AG04450 (cell line): ENCODE results near the gene ITGAL. TPM values are rescaled to one million over a fixed set of nuclear protein-coding genes. Genes with fewer than 3 reads are reported as not detected.

ENCODE experiments used
- CTCF ChIA-PET: fragments of 300-600, 350-600 bp; formaldehyde crosslinking; extraction: SDS; loops from one replicate; lab custom pipeline; 2022; ENCODE audit warnings: antibody characterized with exemption, inconsistent platforms; lab: Charles Lee
- POLR2A ChIA-PET: fragments of 350-600 bp; formaldehyde crosslinking; extraction: SDS; loops from one replicate; lab custom pipeline; 2021; ENCODE audit warnings: antibody characterized with exemption, inconsistent platforms; lab: Yijun Ruan, JAX
- DNase-seq: peaks from one replicate; pipeline ENCODE4 v3.0.0-alpha.2; 2011; ENCODE audit warnings: low read depth, low spot score
- H3K27ac ChIP-seq: one replicate; pipeline ENCODE4 v1.5.1; 2012; ENCODE audit warnings: low read depth, low read length, control low read depth
- H3K27me3 ChIP-seq: one replicate; pipeline ENCODE4 v1.6.0; 2012; ENCODE audit warnings: low read length; ENCODE audit not compliant: control insufficient read depth, insufficient read depth
- H3K4me3 ChIP-seq: 2 replicates; pipeline ENCODE4 v1.5.1; 2011; ENCODE audit warnings: mild to moderate bottlenecking, low read depth, low read length, control low read depth
- H3K9me3 ChIP-seq: 2 replicates; pipeline ENCODE4 v1.5.1; 2012; ENCODE audit warnings: low read length; ENCODE audit not compliant: control insufficient read depth, insufficient read depth
- polyA plus RNA-seq: library from polyadenylated mRNA; depleted of rRNA; stranded (reverse); fragments of >200 nt; gene quantifications from 2 replicates; pipeline ENCODE4 v1.2.3, GENCODE V29; 2011
- TF ChIP-seq, protein P1 (sequence below): IDR thresholded peaks from 2 replicates; pipeline ENCODE4 v1.5.1; 2011; ENCODE audit warnings: low read depth, low read length, control low read depth, inconsistent platforms

Gene ITGAL
- polyA plus RNA-seq, 1 experiment = not detected

DNA sequence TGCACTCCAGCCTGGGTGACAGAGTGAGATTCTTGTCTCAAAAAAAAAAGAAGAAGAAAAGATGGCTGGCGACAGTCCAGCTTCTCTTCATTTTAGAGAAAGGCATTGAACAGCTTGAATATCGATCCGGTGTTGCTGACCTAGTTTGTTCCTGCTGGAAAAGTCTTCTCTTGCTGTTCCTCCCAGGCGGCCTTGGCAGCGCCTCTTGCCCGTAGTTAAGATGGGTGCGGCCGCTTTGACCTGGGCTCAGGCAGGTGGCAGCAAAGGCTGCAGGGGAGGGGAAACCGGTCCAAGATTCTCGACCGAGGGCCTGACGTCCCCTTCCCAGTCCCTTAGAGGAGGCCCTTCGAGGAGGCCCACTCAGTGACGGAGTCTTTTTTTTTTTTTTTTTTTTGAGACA, 89.5 kb downstream of the ITGAL start:
- POLR2A ChIA-PET = no interaction called here
- CTCF ChIA-PET = no interaction called here
- DNase-seq = no peak
- H3K4me3 ChIP-seq = no peak overlapping the region
- H3K27me3 ChIP-seq = peaks cover 4% of the 10 kb centered on the region
- peaks cover 10% of the 10 kb centered on the region; the same call in 1 of the 2 replicates for H3K9me3 ChIP-seq
- H3K27ac ChIP-seq = no peak overlapping the region
- TF ChIP-seq, protein P1, sequence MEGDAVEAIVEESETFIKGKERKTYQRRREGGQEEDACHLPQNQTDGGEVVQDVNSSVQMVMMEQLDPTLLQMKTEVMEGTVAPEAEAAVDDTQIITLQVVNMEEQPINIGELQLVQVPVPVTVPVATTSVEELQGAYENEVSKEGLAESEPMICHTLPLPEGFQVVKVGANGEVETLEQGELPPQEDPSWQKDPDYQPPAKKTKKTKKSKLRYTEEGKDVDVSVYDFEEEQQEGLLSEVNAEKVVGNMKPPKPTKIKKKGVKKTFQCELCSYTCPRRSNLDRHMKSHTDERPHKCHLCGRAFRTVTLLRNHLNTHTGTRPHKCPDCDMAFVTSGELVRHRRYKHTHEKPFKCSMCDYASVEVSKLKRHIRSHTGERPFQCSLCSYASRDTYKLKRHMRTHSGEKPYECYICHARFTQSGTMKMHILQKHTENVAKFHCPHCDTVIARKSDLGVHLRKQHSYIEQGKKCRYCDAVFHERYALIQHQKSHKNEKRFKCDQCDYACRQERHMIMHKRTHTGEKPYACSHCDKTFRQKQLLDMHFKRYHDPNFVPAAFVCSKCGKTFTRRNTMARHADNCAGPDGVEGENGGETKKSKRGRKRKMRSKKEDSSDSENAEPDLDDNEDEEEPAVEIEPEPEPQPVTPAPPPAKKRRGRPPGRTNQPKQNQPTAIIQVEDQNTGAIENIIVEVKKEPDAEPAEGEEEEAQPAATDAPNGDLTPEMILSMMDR = no peak

DNA sequence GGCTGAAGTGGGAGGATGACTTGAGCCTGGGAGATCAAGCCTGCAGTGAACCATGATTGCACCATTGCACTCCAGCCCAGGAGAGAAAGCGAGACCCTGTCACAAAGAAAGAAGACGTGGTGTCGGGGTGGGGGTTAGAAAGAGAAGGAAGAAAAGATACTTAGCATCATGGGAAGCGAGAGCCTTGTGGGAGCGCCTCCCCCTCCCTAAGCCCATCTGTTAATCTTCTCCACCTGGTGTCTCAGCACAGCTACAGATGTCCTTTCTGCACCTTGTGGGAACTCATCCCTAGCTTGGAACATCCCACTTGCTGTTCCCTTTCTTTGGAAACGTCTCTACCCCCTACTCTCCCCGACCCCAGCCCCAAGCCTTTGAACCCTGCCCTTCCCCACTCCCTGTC, 93.0 kb downstream of the ITGAL start:
- Histone ChIP-seq H3K9me3 (peaks cover 6% of the 10 kb centered on the region; the same call in 1 of the 2 replicates), H3K4me3 (no peak overlapping the region), H3K27ac (no peak overlapping the region), H3K27me3 (peaks cover 4% of the 10 kb centered on the region)
- no peak for DNase-seq
- CTCF ChIA-PET = interaction anchor here (0.7 kb wide), 1 partner anchor 33 kb away, joined by 3 read pairs; no protein-coding TSS in a partner anchor
- TF ChIP-seq, protein P1 = no peak
- POLR2A ChIA-PET = interaction anchor here (0.6 kb wide), 2 partner anchors 31 to 224 kb away, joined by 3 to 4 read pairs; no protein-coding TSS in a partner anchor

GRCh38 chr16:30565984-30566383, 93.4 kb downstream of the ITGAL start:
- TF ChIP-seq, protein P1 = no peak
- CTCF ChIA-PET = interaction anchor here (0.7 to 1.0 kb wide), 2 partner anchors 32 to 136 kb away, joined by 3 to 4 read pairs; partner anchors contain the start of gene DCTPP1

DNA sequence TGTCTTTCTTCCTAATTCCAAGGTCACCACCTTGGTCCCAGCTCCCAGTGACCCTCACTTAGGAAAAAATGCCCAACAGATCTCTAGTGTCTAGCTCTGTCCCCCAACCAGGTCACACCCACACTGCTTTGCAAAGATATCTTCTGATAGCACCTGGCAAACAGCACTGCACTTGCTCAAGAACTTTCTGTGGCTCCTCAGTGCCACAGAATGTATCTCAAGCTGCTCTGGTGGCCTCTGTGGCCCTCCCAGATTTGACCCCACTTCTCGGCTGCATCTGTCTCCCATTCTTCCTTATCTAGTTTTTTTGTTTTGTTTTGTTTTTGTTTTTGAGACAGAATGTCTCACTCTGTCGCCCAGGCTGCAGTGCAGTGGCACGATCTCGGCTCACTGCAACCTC, 94.0 kb downstream of the ITGAL start:
- TF ChIP-seq, protein P1 = no peak
- peaks cover 4% of the 10 kb centered on the region for H3K27me3 ChIP-seq
- no peak overlapping the region for H3K4me3 ChIP-seq
- no peak for DNase-seq
- CTCF ChIA-PET = interaction anchor here (1.0 kb wide), 1 partner anchor 137 kb away, joined by 4 read pairs; the partner anchor contains the start of gene DCTPP1
- H3K9me3 ChIP-seq = peaks cover 1% of the 10 kb centered on the region; the same call in 1 of the 2 replicates
- POLR2A ChIA-PET = interaction anchor here (1.0 kb wide), 1 partner anchor 159 kb away, joined by 3 read pairs; the partner anchor contains the start of gene ZNF771
- H3K27ac ChIP-seq = no peak overlapping the region

More at GRCh38 chr16:30565984-30566383, 93.4 kb downstream of the ITGAL start:
- Histone ChIP-seq H3K4me3 (no peak overlapping the region), H3K9me3 (peaks cover 6% of the 10 kb centered on the region; the same call in 1 of the 2 replicates), H3K27ac (no peak overlapping the region), H3K27me3 (peaks cover 4% of the 10 kb centered on the region)
- no peak for DNase-seq
- POLR2A ChIA-PET = no interaction called here
